ENCODE measurements around the gene BACH2.
"Not testable (repeated sequence)": the region's sequence is repeated elsewhere in the genome, so short reads cannot be mapped to it uniquely, and the experiment has no call there.

The BACH2 gene

DNA sequence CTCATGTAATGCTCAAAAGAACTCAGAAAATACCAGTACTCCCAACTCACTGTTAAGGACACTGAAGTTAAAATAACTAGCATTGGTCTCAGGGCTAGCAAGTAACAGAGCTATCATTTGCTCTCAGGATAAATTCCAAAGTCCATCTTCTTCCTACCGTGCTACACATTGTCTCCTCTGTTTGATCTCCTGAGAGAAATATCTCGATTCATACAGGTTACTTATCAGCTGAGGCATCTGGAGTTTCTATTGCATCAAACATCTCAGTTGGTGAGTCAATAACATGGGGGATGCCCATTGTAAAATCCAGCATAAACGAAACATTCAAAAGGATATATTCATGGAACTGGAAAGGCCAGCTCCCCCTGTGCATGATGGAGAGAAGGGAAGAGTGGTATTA lies 147.4 kb downstream of the BACH2 start:
- DNase-seq = no peak

DNA sequence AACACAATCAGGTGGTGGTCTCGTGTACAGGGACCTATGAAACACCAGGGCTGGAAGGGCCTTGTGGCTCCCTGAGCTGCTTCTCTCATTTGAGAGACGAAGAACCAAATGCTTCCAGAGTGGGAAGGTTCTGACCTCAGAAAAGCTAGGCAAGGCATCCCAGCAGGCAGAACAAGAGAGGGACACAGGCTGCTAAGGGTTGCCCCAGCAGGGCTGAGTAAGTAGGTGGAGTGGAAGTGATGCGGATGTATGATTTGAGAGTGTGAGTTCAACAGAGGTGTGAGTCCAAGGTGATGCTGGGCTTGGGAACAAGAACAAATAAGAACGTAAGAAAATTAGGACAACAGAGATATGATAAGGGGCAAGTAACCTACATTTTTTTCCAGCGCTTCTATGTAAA lies 147.8 kb downstream of the BACH2 start:
- no peak for DNase-seq

DNA sequence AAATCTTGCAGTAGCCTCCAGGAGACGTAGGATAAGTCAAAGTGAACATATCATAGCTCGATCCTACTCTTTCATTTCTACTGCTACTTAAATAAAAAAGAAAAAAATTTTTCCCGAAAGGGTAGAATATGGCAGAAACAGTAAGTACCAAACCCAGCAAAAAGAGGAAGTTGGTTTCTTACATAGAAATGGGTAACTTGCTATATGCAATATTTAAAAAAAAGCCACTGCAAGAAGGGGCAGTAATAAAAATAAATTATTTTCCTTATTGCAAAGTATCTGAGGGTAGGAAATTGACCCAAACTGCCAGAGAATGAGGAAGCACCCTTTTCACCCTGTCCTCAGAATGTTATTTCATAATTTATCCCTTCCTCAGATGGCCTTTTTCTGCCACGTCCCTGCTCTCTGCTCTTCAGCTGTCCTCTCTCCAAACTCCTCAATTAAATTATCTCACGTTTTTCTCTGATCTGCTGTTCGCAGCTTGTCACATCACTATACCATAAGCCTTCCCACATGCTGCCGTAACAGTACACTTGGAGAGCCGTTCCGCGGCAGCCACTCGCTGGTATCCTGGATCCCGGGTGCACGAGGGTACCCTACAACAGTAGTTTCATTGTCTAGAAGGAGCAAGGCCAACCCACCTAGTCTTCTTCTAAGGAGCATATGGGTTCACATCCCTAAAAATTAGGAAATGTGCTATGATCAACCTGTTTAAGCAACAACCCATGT lies 149.6 kb downstream of the BACH2 start:
- no peak for DNase-seq

DNA sequence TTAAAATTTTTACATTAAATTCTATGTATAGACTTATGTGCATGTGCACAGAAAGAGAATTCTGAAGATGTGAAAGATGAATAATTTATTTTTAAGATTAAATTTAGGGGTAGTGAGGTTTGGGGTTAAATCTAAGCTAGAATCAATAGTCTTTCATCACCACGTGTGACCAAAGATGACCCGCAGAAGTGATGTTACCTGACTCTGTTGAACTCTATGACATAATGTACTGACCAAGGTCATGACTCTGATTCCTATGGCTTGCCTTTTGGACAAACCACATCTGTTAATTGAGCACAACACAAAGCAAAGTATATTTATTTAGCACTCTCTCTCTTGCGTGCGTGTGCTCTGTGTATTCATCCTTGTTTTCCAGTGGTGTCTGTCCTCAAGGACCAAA lies 150.6 kb downstream of the BACH2 start:
- no peak for DNase-seq

DNA sequence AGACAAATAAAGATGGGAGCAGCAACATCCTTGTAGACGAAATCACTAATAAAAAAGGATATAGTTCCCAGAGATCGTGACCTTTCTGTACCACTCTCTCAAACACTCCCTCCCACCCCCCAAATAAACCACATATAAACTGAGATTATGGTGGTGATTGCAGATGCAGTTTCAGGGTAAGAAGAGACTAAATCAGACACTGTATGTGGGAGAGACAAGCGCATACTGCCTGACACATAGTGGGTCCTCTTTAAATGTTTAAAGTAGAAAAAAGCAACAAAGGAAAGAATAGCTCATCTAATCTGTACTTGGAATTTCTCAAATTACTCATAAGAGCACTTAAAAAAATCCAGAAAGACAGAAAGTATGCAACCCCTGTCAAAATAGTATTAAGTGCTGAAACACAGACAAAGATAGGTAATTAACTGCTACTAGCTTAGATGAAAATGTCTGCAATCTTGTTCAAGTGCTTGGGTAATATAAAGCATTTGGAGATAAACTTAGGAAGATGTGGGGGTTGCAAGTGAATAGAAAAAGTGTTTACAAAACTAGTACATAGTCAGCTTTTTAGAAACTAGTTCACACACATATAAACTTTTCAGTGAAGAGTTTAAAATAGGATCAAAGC lies 151.6 kb downstream of the BACH2 start:
- no peak for DNase-seq

DNA sequence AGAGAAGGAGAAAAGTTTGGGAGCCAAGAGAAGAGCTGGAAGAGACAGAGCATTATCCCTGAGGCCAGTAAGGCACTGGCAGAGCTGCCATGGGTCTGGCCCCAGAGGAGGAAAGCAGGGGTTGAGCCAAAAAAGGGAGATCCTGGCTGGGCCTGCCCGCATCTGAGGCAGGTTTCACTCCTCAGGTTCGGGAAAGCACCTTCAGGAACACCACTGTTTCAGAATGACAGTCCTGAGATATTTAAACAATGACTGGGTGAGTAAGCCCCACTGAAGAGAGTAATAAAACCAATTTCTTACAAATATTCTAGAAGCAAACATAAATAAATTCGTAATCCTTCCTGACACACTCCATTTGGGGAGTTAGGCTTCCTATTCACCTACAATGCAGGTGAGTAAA lies 152.2 kb downstream of the BACH2 start:
- no peak for DNase-seq

DNA sequence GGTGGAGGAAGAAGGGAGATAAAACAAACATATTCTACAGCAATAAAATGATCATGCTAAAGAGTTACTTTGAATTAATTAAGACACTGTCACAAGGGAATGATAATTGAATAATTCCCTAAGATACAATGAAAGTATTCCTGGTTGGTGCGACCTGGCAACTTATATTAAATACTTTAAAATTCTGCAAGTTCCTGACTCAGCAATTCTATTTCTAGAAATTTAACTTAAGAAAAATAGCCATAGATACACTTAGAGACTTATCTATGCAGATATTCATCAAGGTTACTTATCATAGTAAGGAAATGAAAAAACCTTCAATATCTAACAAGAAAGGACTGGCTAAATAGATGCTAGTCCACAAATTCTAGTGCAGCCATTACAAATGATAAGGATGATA lies 156.0 kb downstream of the BACH2 start:
- no peak for DNase-seq

DNA sequence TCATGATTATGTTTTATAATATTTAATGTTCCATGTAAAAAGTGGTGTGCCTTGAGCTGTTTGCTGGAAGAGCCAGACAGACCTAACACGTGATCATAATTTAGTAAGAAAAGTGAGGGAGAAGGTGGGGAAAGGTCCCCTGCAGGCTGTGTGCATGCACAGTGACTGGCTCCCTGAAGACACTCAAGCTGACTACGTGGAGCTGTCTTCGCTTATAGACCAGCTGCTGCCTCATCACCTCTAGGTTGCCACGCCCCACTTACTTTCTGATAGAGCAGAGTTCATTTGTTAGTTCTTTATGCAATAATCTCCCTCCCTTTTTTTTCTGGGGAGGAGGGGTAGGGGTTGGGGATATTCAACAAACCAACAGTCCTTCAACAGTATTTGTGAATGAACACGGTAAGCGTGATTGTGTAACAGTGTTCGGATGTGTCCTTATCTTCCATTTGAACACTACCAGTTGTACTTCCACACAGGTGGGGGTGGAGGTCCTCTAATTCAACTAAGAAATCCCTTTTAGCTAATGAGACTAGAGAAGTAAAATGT lies 157.3 kb downstream of the BACH2 start:
- no peak for DNase-seq

DNA sequence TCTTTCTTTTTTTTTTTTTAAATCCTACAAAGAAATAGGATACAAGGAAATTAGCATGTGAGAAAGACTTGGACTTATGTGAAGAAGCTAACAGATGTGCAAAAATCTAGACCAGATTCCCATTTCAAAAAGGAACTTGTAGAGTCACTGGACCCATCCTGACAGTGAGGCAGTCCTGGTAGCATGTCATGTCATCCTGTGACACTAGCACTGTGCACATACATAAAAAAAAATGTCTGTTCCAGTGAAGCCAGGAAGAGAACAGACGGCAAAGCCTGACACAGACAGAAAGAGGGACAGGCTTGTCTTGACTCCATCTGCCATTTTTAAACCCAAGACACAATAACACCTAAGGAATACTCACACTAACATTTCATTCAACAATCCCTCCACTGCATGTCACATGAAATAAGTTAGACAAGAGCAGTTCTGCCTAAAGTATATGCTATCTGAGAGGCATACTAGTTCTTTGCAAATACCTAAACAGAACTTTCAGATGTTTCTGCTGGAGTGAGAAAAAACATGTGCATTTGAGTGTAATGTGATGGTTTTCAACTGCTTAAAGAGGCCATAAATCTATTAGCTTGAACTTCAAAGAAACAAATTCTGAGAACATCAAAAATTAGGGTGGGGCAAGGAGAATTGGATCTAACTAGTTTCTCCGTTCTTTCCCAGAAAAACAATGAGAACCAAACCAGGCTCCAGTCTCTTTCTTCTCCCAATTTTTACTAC lies 159.6 kb downstream of the BACH2 start:
- DNase-seq = no peak

DNA sequence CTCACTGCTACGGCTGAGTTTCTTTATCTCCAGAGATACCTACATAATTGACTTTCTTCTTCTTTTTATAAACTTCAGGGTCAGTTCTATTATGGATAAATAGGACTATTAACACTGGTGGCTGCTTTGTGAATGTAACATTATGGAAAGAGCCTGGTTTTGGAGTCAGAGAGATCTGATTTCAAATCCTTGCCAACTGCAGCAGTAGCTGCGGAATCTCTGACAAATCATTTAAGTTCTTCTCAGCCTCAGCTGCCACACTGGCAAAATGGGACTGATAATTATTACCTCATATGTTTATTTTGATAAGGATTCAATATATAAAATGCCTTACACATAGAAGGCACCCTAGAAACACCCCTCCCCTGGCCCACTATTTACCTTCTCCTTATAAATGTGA lies 160.5 kb downstream of the BACH2 start:
- DNase-seq = no peak

DNA sequence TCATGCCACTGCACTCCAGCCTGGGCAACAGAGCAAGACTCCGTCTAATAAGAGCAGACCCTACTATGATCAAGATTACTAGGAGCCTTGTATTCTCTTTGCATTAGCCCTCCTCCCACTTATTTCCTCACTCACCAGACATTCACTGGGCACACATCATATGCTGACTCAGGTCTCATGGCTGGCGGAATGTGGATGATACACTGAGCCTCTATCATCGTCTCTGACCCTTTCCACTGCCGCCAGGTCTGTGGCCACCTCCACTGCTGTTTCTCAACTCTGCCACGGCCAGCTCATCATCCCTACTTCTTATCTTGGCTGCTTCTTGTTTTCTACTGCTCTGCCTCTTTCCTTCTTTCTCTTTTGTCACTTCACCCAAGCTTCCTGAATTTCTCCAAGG lies 161.0 kb downstream of the BACH2 start:
- DNase-seq = no peak

DNA sequence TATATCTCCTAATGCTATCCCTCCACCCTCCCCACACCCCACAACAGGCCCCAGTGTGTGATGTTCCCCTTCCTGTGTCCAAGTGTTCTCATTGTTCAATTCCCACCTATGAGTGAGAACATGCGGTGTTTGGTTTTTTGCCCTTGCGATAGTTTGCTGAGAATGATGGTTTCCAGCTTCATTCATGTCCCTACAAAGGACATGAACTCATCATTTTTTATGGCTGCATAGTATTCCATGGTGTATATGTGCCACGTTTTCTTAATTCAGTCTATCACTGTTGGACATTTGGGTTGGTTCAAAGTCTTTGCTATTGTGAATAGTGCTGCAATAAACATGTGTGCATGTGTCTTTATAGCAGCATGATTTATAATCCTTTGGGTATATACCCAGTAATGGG lies 163.0 kb downstream of the BACH2 start:
- DNase-seq = not testable (repeated sequence)

DNA sequence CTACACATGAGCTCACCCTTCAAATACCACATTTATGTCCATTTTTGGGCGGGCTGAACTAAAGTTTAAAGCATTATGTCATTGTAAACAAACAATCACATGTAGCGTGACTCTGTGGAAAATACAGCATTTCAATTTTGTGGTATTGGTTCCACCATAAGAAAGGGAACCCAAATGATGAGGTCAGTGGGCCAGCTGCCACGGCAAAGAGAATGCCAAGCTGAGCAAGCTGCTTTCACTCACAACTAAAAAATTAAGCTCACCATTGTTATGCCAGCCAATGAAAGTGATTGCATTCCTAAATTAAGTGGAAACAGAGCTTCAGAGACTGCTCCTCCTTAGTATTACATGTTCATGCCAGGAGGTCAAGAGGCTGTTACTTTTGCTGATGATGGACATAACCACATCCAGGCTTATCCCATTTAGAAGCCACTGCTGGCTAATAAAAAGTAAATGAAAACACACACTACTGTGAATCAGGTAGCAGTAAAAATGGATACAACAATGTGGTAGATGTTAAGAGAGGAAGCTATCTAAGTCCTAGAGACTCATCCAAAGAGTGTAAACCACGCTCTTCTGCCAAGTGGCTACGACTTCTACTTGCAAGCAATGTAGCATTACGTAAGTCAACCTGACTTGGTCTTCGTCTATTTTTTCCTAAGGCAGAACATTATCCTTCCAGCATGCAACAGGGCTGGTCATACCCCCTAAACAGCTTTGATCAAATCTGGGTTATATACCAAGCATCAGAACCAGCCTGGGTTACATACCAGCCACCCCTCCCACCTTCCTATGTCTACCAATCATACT lies 164.8 kb downstream of the BACH2 start:
- DNase-seq = no peak

DNA sequence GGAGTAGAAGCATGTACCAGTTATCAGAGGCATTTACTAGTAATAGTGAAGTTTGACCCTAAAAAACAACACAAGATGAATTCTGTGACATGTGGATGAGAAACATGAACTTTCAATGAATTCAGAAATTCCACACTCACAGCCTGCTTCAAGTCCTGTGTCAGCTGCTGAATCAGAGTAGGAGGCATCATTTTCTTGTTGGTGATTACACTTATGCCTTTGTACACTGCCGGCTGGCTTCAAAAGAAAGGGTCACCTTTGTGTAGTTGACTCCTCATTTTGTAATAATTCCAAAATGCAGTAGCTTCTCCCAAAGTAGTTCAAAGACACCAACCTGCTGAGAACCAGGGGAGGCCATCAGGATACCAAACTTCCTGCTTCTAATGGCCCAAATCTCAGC lies 165.5 kb downstream of the BACH2 start:
- DNase-seq = no peak

DNA sequence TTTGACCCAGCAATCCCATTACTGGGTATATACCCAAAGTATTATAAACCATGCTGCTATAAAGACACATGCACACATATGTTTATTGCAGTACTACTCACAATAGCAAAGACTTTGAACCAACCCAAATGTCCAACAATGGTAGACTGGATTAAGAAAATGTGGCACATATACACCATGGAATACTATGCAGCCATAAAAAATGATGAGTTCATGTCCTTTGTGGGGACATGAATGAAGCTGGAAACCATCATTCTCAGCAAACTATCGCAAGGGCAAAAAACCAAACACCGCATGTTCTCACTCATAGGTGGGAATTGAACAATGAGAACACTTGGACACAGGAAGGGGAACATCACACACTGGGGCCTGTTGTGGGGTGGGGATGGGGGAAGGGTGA lies 168.0 kb downstream of the BACH2 start:
- not testable (repeated sequence) for DNase-seq

DNA sequence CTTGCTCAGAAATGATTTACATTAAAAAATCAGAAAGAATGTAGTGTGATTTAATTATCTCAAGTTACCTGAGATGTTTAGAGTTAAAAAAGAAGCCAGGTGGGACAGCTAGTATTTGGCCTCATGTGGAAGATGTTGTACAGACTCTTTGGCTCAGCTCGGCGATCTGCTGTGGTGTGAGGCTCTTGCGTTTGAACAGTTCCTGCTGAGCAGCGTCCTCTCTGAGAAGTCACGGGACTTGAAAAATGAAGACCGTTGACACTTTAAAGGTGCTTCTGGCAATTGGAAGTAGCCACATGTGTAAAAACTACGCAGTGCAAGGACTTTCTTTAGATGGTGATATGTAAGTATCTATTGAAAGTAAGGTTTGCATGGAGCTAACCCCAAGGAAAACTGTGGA lies 169.0 kb downstream of the BACH2 start:
- DNase-seq = no peak

DNA sequence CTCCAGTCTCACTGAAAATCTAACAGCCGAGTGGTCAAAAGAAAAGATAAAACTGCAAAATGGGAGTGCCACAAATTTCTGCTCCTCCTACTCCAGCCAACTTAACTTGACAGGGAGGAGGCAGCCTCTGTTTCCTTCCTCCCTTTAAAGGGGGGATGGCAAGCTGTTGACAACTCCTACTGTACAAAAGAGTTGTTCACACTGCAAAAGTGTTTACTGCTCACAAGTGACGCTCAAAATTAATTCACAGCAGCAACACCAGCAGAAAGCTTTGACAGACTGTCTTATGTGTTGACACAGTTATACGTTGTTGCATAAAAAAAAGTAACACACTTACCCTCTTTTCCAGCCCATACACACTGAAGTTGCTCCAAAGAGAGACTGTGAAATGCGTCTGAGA lies 169.8 kb downstream of the BACH2 start:
- DNase-seq = no peak

DNA sequence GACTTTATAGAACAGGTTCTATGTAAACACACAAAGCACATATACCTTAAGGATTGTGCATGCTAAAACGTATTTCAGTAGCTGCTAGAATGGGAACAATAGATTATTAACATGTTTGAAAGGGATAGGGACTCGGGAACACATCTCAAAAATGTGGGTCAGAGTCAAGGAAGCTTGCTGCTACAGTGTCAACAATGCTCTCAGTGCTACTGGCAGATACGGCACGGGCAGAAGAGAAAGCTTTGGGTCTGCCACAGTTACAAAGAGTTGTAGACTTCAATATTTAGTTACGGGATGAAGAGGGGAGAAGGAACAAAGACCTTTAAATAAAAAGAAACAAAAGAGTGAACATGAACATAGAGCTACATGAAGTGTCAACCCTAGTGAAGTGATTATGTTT lies 170.5 kb downstream of the BACH2 start:
- DNase-seq = no peak

DNA sequence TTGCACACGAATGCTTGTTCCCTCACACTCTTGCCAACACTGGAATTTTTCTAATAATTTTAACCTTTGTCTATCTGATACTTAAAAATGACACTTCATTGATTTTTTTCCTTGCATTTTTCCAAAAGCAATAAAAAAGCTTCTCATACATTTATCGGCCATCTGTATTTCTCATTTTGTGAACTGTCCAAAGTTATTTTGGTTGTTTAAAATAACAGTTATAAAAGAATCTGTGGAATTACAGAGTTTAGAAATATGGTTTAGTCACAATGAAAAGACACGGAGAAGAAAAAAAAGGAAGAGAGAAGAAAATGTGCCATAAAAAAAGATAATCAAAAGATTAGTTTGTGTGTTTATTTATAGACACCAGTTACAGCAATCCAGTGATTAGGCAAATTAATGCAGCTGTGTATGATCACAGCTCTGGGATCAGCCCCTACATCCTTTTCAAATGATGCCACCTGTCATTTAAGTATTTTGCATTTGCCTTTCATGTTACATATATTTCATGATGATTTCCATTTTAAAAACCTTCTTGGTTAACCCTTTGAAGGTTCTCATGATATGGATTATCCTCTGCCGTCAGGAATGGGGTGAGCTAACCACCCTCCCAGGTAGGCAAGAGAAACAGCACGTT lies 171.7 kb downstream of the BACH2 start:
- no peak for DNase-seq

DNA sequence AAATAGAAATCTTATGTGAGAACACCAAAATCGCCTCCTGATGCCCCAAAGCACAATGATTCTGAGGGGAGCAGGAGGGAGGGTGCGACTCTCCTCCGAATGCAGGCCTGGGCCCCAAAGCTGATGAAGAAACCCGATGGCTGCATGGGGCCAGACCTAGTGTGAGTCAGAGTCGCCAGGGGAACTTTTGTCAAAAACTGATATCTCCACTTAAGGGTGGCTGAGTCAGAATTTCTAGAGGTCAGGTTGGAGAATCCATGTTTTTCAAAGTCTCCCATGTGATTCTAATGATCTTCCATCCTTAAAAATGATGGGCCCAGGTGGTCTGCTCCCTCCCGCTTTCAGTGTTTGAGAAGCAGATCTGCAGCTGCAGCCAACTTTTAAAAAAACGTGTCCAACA lies 172.8 kb downstream of the BACH2 start:
- DNase-seq = no peak

DNA sequence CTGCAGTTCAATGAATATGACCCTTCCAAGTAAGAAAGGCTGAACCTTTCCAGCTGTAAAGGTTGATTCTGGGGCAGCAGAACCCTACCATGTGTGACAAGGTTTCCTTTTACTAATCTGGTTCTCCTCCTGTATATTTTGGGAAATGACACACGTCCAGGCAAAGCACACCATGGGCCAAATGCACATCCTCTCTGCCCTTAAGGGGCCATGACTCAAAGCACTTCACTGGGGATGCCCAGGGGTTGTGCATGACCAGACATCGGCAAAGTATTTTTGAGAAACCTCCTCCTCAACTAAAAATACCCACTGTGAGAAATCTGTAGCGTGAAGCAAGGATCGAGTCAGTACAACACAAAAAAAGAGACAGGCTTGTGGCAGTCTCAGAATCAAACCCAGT lies 174.7 kb downstream of the BACH2 start:
- DNase-seq = no peak

DNA sequence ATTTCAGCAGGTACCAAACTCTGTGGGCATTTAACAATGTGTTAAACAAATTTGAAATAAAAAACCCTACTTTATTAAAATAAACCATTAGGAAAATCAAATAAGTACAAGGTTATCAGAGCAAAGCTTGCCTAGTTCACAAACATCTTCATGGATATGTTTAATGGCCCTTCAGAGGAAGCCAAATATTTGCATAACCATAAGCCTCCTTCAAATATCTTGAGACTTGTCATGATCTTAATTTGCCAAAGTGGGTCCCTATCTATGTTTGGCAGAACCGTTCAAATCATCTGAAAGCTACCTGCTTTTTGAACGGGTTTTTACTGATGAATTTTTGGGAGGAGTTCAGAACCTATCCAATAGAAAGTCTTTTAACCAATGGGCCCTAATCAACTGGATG lies 176.3 kb downstream of the BACH2 start:
- no peak for DNase-seq

DNA sequence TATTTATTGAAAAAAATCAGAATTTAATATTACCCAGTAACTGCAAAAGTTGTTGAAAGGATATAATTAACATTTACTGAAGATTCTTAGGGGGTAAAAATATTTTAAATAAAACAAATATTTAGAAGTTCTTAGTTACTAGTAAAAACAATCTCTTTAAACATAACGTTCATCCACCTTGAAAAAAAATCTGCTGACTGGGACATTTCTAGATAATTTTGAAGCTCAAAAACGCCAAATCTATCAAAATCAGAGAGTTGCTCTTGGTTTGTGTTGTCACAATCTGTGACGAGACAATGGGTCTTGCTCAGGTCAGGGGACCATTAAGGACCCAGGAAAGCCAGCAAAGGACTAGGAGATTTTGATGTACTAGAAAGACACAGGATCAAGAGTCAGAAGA lies 177.0 kb downstream of the BACH2 start:
- no peak for DNase-seq
